ENCODE results near the gene SLC18A3.

Gene SLC18A3

DNA sequence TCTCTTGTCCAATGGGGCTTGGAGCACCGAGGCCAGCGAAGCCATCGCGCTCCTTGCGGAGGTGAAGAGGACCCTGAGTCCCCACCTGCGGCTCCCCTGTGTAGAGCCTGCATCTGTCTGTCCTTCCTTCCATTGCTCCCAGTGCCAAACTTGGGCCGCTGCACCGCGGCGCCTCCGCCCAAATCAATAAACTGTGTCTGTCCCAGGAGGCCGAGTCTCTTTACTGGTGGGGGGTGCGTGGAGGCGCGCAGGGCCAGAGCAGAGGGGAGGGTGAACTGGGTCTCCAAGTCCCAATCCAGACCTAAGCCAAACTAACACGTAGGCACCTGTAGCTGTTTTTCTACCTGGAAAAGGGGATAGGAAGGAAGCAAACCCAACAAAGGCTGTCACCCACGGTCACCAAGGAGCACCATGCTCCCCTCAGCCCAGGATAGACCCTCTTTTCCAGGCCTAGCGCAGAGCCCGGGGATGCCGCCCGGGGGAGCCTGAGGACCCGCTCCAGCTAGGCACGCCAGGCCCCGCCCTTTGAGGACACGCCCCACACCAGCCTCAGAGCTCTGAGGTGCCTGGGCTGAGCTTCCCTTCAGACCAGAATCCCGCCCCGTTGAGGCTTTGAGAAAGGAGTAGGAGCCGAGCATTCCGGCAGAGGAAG lies 2.5 kb downstream of the SLC18A3 start:
- FAIRE-seq, result no peak

DNA sequence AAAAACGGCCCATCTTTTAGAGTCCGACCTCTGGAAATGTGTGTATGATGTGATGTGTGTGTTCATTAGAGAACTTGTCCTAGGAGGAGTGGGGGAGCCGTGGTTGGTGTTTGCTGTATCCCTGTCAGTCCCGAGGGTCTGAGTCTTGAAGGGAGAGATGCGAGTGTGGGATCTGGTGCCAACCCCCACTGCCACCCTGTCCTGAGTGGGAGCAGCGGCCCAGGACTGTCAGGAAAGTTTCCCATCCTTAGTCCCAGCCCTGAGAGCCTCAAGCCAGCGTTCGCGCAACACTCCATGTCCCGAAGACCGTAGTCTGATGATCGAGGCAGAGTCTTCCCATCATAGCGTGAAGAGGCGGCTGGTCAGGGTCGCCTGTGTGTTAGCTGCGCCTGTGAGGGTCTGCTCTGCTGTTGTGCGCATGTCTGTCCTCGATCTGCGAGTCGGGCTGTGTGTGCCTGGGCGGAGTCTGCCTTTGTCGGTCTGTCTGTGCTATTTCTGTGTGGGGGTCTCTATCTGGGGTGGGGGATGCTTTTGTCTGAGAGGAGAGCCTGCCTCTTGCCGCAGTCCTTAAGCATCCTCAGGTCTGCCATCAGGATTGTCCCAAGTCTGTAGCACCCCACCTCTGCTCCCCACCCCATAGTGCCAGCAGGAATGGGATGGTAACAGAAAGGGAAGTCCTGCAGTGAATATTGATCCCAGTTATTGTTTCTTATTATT lies 3.2 kb downstream of the SLC18A3 start:
- no peak for FAIRE-seq

GRCh38 chr10:49613882-49614241 lies 3.8 kb downstream of the SLC18A3 start, which contains the start of gene CHAT:
Gene CHAT (plus strand): TSS chr10:49614037. CDS start chr10:49614190, 153 bp downstream.
- FAIRE-seq, result no peak

DNA sequence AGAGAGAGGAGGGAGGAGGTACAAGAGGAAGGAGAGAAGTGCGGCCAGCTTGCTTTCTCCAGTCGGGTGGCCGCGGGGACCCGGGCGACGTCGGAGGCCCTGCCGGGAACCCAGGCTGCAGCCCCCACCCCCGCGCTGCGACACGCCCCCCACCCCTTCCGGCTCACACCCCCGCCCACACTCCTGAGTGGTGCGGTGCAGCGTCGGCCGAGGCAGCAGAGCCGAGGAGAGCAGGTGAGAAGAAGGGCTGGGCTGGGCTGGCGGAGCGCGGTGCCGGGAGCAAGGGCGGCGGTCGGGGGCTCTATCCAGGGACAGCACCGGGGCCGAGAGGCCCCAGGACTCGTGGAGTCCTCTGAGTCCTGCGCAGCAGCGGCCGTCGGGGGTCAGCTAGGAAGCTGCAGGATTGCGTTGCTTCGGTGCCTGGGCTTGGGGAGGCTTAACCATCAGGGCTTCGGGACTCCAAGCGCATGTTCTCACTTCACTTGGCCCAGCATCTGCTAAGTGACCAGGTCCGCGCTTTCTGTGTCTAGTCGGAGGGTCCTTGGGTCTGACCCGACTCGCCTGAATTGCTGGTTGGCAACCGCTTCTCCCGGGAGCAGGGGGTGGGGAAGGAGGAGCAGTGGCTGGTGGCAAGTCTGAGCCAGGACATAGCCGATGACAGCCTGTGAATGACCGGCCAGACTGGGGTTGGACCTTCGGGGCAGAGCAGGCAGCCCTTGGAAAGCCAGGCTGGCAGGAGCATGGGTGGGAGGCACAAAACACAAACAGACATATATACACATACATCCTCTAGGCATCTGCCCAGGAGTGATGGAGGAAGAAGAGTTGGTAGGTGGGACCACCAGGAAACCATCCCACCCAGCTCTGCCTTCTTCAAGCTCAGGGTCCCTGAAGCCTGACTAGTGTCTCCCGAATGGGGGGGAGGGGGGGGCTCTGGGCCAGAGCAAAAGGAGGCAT lies 4.4 kb downstream of the SLC18A3 start:
- FAIRE-seq, result no peak

- no peak for FAIRE-seq
Measured at GRCh38 chr10:49615213-49615612, 5.1 kb downstream of the SLC18A3 start.

GRCh38 chr10:49615721-49616120 lies 5.6 kb downstream of the SLC18A3 start:
- no peak for FAIRE-seq

DNA sequence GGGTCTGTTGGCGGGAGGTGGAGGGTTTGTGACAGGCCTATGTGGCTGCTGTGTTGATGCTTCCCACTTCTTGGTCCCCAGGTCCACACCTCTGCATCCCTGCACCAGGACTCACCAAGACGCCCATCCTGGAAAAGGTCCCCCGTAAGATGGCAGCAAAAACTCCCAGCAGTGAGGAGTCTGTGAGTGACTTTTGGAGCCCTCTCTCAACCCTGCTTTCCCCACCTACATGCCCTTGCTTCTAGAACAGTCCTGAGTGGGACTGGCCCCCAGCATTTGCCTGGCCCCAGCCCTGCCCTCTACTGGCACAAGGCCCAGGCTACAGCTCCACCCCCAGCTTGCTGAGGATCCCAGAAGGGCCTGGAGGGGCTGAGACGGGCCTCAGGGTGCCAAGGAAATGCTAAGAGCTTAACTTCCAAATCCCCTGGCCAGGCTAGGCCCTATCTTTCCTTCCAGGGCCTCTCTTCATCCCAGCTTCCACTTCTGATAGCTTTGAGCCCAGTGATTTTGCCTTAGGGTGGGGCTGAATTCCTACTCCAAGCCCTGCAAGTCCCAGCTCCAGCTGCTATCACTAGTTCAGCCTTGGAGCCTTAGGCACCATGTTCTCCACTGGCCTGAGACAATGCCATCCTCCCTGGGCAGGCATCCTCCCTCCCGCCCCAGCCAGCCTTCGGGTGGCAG lies 6.5 kb downstream of the SLC18A3 start:
- no peak for FAIRE-seq

DNA sequence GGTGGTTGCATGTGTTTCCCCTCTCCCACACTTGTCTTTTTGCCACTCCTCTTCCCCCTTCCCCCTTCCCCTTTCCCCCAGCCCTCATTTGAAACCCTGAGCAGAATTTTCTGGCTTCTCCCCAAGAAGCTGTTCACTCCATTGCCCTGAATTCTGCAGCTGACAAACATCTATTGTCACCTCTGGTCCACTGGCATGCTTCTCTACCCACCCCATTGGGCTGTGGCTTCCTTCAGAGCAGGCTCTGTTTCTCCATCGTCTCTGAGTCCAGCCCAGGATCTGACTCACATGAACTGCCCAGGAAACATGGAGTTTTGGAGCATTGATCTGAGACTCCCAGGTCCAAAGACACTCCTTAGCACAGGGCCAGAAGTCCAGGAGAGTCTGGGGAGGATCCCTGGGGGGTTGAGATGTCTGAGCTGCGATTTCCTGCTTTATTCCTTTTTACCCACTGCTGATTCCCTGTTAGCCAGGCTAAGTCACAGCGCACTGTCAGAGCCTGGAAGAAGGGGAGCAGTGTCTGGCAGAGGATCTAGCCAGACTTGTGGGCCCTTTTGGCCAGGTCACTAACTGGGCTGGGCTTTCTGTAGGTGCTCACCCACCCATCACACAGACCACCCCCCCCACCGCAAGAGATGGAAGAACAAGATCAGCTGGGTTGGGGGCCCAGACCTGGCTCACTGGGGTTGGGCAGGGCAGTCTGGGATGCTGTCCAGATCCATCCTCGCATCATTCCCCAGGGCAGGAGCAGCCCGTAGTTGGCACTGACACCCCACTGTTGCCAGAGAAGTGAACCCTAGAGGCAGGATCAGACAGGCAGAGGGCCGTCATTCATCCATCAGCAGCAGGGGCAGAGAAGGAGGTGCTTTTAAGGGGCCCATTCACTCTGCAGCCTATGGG lies 7.3 kb downstream of the SLC18A3 start:
- no peak for FAIRE-seq

- FAIRE-seq, result no peak
Measured at GRCh38 chr10:49618821-49619220, 8.7 kb downstream of the SLC18A3 start.

GRCh38 chr10:49619613-49620012 lies 9.5 kb downstream of the SLC18A3 start:
- no peak for FAIRE-seq

DNA sequence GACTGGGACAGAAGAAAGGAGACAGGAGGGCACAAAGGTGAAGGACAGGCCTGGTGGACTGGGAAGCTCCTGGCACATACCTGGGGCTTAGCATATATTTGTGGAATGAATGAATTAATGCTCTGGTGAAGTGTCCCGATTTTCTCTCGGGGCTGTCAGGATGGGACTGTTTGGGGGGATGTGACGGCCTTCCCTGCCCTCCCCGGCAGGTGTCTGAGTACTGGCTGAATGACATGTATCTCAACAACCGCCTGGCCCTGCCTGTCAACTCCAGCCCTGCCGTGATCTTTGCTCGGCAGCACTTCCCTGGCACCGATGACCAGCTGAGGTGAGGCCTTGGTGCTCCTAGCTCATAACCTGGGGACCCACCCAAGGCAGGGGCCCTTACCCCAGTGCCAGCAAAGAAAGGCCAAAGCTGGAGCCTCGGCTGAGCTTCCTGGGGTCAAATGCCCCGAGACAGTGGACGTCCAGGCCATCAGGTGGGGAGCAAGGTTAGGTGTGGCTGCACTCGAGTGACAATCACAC lies 10.2 kb downstream of the SLC18A3 start:
- FAIRE-seq, result no peak

DNA sequence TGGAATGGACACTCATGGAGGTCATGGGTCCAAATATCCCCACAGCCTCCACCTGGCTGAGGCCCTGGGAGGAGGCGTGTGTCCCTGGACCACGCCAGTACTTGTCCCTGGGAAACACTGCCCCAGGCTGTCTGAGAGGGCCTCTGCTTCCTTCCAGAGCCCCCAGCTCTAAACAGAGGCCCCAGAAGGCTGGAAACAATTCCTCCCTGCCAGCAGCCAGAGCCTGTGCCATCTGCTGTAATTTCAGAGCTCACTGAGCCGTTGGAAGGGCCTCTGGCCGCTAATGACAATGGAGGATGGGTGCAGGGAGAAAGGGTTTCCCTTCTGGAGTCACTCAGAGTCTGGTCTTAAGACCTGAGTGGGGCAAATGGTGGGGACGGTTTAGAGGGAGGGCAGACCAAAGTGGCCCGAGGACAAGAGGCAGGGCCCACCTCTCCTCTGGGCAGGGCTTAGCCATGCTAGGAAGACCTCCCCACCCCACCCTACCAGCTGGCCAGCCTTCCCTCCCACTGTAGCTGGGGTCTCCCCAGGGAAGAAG lies 10.8 kb downstream of the SLC18A3 start:
- no peak for FAIRE-seq

- FAIRE-seq, result no peak
Measured at GRCh38 chr10:49621561-49621960, 11.5 kb downstream of the SLC18A3 start.

GRCh38 chr10:49622426-49623425 lies 12.6 kb downstream of the SLC18A3 start:
- no peak for FAIRE-seq

DNA sequence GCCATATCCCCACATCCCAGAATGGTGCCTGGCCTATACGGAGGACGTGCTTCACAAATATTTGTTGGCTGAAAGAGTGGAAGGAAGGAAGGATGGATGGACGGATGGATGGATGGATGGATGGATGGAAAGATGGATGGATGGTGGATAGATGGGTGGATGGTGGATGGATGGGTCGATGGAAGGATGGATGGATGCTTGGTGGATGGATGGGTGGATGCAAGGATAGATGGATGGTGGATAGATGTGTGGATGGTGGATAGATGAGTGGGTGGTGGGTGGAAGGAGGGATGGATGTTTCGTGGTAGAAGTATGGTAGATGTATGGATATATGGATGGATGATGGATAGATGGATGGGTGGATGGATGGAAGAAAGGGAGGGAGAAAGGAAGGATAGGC lies 14.5 kb downstream of the SLC18A3 start:
- no peak for FAIRE-seq

DNA sequence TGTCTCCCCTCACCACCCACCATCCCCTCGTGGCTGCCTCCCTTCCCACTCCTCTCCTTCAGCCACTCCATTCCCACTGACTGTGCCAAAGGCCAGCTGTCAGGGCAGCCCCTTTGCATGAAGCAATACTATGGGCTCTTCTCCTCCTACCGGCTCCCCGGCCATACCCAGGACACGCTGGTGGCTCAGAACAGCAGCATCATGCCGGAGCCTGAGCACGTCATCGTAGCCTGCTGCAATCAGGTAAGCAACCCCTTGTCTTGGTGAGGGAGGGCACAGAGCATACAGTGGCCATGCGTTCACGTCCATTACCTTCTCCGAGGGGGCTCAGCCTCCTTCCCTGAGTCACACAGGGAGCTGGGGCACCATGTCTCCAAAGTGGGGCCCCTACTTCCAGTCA lies 15.3 kb downstream of the SLC18A3 start:
- no peak for FAIRE-seq

DNA sequence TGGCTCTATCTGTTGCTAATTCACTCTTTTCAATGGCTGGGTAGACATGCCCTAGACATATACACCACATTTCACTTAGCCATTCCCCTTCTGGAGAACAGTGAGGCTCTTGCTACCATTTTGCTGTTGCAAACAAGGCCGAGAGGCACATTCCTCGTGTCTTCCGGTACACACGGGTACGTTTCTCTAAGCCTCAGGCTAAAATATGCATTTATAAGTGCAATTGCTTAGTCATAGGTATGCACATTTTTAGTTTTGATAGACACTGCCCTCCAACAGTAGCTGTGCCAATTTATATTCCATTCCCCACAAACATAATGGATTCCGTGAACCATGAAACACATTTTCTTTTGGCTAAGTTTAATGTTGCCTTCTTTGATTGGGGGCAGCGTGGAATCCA lies 16.9 kb downstream of the SLC18A3 start:
- FAIRE-seq, result no peak

DNA sequence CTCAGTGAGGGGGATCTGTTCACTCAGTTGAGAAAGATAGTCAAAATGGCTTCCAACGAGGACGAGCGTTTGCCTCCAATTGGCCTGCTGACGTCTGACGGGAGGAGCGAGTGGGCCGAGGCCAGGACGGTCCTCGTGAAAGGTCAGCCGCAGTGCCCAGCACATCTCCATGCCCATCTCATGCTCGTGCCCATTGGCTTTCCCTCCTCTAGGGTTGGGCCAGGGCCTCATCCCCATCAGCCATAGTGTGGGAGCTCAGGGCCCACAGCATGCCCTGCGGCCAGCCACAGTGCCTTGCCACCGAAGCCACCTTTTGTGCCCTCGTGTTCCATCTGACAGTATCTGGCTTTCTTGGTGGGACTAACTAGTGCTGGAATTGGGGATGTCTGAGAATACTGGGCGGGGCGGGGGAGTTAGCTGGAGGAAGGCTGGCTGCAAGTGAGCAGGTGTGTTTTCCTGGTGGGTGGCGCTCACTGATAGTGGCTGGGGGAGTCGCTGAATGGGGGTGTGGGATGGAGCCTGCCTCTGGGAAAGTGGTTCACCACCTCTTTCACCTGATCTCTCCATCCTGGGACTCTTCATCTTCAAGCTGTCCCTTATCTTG lies 17.6 kb downstream of the SLC18A3 start:
- no peak for FAIRE-seq

DNA sequence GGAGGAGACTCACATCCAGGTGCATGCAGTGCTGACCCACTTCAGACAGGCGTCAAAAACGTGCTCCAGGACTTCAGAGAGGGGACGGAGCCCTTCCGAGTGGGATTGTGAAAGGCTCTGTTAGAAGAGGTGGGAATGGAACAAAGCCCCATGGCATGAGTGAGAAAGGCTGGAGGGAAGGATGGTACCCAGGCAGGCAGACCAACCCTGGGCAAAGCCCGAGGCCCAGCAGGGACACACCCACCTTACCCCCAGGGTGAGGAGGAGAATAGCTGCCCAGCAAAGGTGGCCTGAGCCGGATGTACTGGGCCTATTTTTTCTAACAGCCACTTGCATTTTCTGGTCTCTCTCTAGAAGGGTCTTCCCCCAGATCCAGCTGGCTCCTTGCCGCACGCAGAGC lies 18.5 kb downstream of the SLC18A3 start:
- FAIRE-seq, result no peak
